ENCODE measurements around the gene GPR89A. TPM values are rescaled to one million over a fixed set of nuclear protein-coding genes. Genes with fewer than 3 reads are reported as not detected.

The GPR89A gene
- total RNA-seq, 1 donor from 2014 or later: 12.3 TPM

DNA sequence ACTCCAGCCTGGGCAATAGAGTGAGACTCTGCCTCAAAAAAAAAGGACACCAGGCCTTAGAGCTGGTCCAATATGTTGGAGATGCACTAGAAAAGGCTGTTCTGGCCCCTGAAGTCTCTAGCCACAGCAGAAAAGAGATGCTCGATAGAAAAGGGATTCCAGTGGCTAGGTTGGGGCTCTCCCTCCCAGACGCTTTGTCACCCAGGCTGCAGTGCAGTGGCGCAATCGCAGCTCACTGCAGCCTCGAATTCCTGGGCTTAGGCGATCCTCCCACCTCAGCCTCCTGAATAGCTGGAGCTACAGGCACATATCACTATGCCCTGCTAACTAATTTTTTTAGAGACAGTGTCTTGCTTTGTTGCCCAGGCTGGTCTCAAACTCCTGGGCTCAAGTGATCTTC lies 81.1 kb downstream of the GPR89A start:
- Histone ChIP-seq H3K27me3 (no peaks in the 10 kb centered on the region), H3K36me3 (no peaks in the 10 kb centered on the region), H3K4me1 (no peaks in the 10 kb centered on the region), H3K9me3 (no peaks in the 10 kb centered on the region), H3K4me3 (no peak overlapping the region), H3K27ac (no peak overlapping the region)
- no peak for DNase-seq (ENCODE audit: low spot score in 2 of 2)
- intact Hi-C loops (cut with DNase I): no loop called here
- TF ChIP-seq, protein P1, sequence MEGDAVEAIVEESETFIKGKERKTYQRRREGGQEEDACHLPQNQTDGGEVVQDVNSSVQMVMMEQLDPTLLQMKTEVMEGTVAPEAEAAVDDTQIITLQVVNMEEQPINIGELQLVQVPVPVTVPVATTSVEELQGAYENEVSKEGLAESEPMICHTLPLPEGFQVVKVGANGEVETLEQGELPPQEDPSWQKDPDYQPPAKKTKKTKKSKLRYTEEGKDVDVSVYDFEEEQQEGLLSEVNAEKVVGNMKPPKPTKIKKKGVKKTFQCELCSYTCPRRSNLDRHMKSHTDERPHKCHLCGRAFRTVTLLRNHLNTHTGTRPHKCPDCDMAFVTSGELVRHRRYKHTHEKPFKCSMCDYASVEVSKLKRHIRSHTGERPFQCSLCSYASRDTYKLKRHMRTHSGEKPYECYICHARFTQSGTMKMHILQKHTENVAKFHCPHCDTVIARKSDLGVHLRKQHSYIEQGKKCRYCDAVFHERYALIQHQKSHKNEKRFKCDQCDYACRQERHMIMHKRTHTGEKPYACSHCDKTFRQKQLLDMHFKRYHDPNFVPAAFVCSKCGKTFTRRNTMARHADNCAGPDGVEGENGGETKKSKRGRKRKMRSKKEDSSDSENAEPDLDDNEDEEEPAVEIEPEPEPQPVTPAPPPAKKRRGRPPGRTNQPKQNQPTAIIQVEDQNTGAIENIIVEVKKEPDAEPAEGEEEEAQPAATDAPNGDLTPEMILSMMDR (IDR thresholded peaks at IDR 0.05): no peak

DNA sequence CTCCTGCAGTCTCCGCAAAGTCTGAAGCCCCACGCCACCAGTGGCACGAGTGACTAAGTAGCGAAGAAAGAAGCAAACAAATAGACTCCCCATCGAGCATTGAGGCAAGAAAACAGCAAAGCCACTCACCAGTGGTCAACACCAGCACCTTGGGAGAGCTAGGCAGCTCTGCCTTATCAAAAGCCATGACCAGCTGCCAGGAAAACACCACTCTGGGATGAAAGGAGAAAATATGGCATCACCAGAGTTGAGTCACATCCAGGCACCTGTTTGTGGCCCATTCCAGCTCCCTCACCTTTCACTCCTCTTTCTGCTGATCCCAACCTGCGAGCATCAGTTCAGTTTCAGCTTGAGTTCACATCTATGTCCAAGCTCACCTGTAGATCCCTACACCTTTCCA lies 82.1 kb downstream of the GPR89A start:
- TF ChIP-seq, protein P1 (IDR thresholded peaks at IDR 0.05): no peak
- no peaks in the 10 kb centered on the region for H3K9me3 ChIP-seq
- intact Hi-C loops (cut with DNase I): no loop called here
- no peak overlapping the region for H3K27ac ChIP-seq
- H3K27me3 ChIP-seq: no peaks in the 10 kb centered on the region
- no peak overlapping the region for H3K4me3 ChIP-seq
- no peak for DNase-seq (ENCODE audit: low spot score in 2 of 2)
- no peaks in the 10 kb centered on the region for H3K36me3 ChIP-seq
- no peaks in the 10 kb centered on the region for H3K4me1 ChIP-seq

DNA sequence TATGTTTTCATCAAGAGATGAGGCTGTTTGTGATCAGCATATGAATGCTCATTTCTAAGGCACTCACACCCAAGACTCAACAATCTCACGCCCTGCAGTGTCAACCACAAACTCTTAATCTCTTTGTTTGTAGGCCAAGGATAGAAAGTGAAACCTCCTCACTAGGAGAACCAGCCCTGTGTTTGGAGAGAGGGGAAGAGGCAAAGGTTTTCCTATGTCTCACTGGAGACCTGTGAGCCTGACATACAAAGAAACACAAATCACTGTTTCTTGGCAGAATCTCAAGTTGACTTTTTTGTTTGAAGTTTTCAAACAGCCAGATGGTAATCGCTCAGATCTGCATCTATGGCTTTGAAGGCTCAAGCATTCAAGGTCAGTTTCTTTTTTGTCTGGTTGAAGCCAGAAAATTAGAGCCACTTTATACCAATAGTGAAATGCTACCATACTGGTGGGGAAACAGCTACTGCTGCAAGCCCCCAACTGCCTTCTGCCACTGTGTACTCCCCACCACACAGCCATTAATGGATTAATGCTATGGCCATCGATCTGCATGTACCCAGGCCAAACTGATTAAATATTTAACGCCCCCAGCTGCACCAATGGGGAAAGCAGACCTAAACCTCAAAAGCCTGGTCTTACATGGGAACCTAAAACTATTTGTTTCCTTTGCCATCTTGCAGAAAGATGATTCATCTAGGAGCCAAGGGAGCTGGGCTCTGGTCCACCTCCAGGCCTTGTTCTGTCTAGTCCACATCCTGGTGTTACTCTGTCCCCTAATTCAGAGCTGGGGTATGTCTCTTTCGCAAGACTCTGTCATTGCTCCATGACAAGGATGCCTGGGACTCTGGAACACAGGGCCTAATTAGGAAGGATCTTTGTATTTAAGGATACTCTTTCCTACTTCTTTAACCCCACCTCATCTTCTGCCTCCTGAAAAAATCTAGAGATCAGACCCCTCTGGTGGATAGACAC lies 83.1 kb downstream of the GPR89A start:
- no peak overlapping the region for H3K4me3 ChIP-seq
- H3K36me3 ChIP-seq: no peaks in the 10 kb centered on the region
- intact Hi-C loops (cut with DNase I): no loop called here
- no peaks in the 10 kb centered on the region for H3K4me1 ChIP-seq
- DNase-seq (ENCODE audit: low spot score in 2 of 2): no peak
- no peaks in the 10 kb centered on the region for H3K9me3 ChIP-seq
- no peaks in the 10 kb centered on the region for H3K27me3 ChIP-seq
- TF ChIP-seq, protein P1 (IDR thresholded peaks at IDR 0.05): no peak
- H3K27ac ChIP-seq: no peak overlapping the region

DNA sequence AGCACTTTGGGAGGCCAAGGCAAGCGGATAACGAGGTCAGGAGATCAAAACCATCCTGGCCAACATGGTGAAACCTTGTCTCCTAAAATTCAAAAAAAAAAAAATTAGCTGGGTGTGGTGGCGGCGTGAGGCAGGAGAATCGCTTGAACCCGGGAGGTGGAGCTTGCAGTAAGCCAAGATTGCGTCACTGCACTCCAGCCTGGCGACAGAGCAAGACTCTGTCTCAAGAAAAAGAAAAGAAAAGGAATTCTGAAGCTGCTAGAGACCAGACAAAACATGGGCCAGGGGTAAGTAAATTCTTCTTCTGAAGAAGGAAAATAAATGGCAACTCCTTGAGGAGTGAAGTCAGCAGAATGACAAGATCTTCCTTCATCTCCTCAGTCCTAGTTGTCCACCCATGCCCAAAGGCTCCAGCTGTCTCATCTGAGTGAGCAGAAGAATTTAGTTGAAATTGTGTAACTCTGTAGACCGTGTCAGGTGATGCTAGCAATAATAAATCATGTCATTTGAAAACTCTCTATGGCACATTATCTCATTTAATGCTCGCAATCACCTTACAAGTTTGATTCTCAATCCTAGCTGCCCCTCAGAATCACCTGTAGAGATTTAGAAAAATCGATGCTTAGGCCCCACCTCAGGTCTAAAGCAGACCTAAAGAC lies 85.1 kb downstream of the GPR89A start:
- TF ChIP-seq, protein P1 (IDR thresholded peaks at IDR 0.05): no peak
- H3K36me3 ChIP-seq: no peaks in the 10 kb centered on the region
- no peak overlapping the region for H3K27ac ChIP-seq
- H3K4me3 ChIP-seq: no peak overlapping the region
- H3K27me3 ChIP-seq: no peaks in the 10 kb centered on the region
- no peaks in the 10 kb centered on the region for H3K4me1 ChIP-seq
- H3K9me3 ChIP-seq: no peaks in the 10 kb centered on the region
- intact Hi-C loops (cut with DNase I): no loop called here
- DNase-seq (ENCODE audit: low spot score in 2 of 2): no peak

DNA sequence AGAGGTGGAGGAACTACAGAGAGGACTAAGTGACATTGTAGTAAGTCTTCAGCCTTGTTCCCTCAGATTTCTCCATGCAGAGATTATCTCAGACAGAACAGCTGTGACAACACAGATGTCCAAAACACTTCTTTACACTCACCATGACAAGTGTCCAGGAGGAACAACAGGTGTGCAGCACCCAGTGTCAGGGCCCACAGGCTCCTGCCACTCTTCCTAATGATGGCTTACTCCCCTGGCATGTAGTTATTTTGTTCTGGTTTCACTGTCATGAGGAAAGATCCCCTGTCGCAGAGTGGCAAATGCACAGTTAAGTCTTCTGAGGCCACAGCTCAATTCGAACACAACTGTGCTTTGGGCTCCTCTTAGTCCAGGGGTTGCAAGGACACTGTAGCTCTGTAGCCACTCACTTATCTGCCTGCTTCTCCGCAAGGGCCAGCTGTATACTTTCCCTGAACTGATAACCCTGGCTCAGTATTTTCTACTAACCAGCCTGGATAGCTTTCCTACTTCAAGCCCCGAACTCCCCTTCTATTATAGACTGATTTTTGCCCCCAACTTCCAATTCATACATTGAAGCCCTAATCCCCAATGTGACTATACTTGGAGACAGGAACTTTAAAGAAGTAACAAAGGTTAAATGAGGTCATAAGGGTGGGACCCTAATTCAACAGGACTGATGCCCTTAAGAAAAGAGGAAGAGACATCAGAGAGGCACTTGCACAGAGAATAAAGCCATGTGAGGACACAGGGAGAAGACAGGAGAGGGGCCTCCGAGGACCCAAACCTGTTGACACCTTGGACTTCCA lies 88.2 kb downstream of the GPR89A start:
- intact Hi-C loops (cut with DNase I): no loop called here
- no peak for DNase-seq (ENCODE audit: low spot score in 2 of 2)
- H3K36me3 ChIP-seq: no peaks in the 10 kb centered on the region

More for the DNA sequence above, 88.2 kb downstream of the GPR89A start:
- Histone ChIP-seq H3K27me3 (no peaks in the 10 kb centered on the region), H3K4me1 (no peaks in the 10 kb centered on the region), H3K4me3 (no peak overlapping the region), H3K27ac (no peak overlapping the region), H3K9me3 (no peaks in the 10 kb centered on the region)
- TF ChIP-seq, protein P1 (IDR thresholded peaks at IDR 0.05): no peak
